ENCODE measurements around the gene CLEC3A. TPM values are rescaled to one million over a fixed set of nuclear protein-coding genes. Genes with fewer than 3 reads are reported as not detected.

Gene CLEC3A
- total and polyA plus RNA-seq, 2 donors (not counting 1 experiment from before 2014, with no cell fraction given), result not detected

DNA sequence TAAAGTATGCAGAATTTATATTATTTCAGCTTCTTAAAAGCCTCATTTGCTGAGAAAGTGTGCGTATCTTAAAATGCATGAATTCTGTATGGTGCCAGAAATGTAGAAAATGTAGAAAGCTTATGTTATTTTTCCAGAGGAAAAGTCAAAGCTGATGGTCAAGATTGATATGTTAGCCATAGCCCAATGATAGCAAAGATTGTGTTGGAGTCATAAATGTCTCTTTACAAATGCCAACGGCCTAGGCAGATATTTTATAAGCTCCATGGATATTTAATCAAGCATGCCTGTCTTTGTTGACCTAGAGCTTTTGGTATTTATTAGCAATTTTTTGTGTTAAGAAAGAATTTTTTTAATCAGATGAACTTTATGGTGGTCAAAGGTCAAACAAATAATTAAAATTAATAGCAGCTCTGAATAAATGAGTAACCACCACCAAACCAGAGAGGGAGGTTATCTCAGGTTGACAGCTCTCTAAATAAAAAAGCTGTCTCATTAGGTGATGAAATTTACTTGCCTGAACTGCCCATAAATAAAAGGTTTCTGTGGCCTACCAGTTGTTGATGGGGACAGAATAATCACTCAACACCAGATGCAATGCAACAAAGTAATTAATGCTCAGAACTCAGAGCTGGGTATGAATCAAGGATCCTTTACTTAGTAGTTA lies 28.5 kb downstream of the CLEC3A start:
- TF ChIP-seq, protein P1, sequence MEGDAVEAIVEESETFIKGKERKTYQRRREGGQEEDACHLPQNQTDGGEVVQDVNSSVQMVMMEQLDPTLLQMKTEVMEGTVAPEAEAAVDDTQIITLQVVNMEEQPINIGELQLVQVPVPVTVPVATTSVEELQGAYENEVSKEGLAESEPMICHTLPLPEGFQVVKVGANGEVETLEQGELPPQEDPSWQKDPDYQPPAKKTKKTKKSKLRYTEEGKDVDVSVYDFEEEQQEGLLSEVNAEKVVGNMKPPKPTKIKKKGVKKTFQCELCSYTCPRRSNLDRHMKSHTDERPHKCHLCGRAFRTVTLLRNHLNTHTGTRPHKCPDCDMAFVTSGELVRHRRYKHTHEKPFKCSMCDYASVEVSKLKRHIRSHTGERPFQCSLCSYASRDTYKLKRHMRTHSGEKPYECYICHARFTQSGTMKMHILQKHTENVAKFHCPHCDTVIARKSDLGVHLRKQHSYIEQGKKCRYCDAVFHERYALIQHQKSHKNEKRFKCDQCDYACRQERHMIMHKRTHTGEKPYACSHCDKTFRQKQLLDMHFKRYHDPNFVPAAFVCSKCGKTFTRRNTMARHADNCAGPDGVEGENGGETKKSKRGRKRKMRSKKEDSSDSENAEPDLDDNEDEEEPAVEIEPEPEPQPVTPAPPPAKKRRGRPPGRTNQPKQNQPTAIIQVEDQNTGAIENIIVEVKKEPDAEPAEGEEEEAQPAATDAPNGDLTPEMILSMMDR (IDR thresholded peaks at IDR 0.05), result no peak
- TF ChIP-seq EZH2 (IDR thresholded peaks at IDR 0.05; ENCODE audit: borderline replicate concordance, insufficient read depth, low read depth, low read length, poor library complexity, severe bottlenecking), result no peak
- Histone ChIP-seq H3K4me1 (ENCODE audit: control insufficient read depth in 2 of 2, insufficient read depth in 2 of 2, low read length in 2 of 2) (no peaks in the 10 kb centered on the region), H3K79me2 (ENCODE audit: control insufficient read depth, insufficient read depth, low read length) (no peaks in the 10 kb centered on the region), H3K27me3 (replicated peaks in 1 of 4; ENCODE audit: control extremely low read depth in 1 of 4, control insufficient read depth in 3 of 4, insufficient read depth in 4 of 4, low read length in 3 of 4) (peaks cover 0 to 7% (median 0%) of the 10 kb centered on the region in 4 experiments), H3K36me3 (replicated peaks in 1 of 2; ENCODE audit: control extremely low read depth in 1 of 2, control insufficient read depth in 1 of 2, extremely low read depth in 1 of 2, insufficient read depth in 2 of 2, low read length in 1 of 2) (no peaks in the 10 kb centered on the region), H3K4me2 (replicated peaks; ENCODE audit: low read depth, low read length, poor library complexity, severe bottlenecking) (no peak overlapping the region), H3K27ac (ENCODE audit: low read length in 2 of 2) (no peak overlapping the region), H3K4me3 (ENCODE audit: control extremely low read depth in 1 of 5, extremely low read depth in 1 of 5, insufficient read depth in 1 of 5, low read depth in 2 of 5, low read length in 4 of 5) (no peak overlapping the region), H3K9ac (ENCODE audit: low read length) (no peak overlapping the region), H4K20me1 (ENCODE audit: control insufficient read depth, insufficient read depth, low read length, poor library complexity, severe bottlenecking) (no peaks in the 10 kb centered on the region), H3K9me3 (ENCODE audit: control extremely low read depth in 1 of 3, control insufficient read depth in 2 of 3, insufficient read depth in 1 of 3, low read length in 2 of 3) (no peaks in the 10 kb centered on the region), H2AFZ (ENCODE audit: insufficient read depth, low read depth, low read length, poor library complexity, severe bottlenecking) (no peak overlapping the region)
- Mint-ChIP-seq H3K27me3 (peaks cover 23% of the 10 kb centered on the region), H3K4me3 (no peak overlapping the region), H3K9me3 (ENCODE audit: insufficient read depth) (no peaks in the 10 kb centered on the region), H3K4me1 (no peaks in the 10 kb centered on the region), H3K27ac (no peak overlapping the region)
- POLR2A ChIA-PET, result no interaction called here
- intact Hi-C loops (cut with micrococcal nuclease), result no loop called here
- DNase-seq (no peak), ATAC-seq (ENCODE audit: low read depth) (no peak)
- WGBS (ENCODE audit: insufficient coverage), result no CpG with 5 or more reads among the region's 2 CpGs
- CTCF ChIA-PET, result interaction anchor here (1.0 kb wide), 1 partner anchor 13 kb away, joined by 3 read pairs; no protein-coding TSS in a partner anchor

GRCh38 chr16:78057803-78058564 lies 35.6 kb downstream of the CLEC3A start:
- CTCF ChIA-PET, result no interaction called here

More at GRCh38 chr16:78057803-78058564, 35.6 kb downstream of the CLEC3A start:
- Mint-ChIP-seq H3K27ac (no peak overlapping the region), H3K4me3 (no peak overlapping the region), H3K9me3 (ENCODE audit: insufficient read depth) (no peaks in the 10 kb centered on the region), H3K27me3 (peaks cover 4% of the 10 kb centered on the region), H3K4me1 (no peaks in the 10 kb centered on the region)
- POLR2A ChIA-PET, result no interaction called here
- Histone ChIP-seq H3K9ac (ENCODE audit: low read length) (no peak overlapping the region), H4K20me1 (ENCODE audit: control insufficient read depth, insufficient read depth, low read length, poor library complexity, severe bottlenecking) (no peaks in the 10 kb centered on the region), H3K9me3 (ENCODE audit: control extremely low read depth in 1 of 3, control insufficient read depth in 2 of 3, insufficient read depth in 1 of 3, low read length in 2 of 3) (no peaks in the 10 kb centered on the region), H3K27ac (ENCODE audit: low read length in 2 of 2) (no peak overlapping the region), H3K27me3 (replicated peaks in 1 of 4; ENCODE audit: control extremely low read depth in 1 of 4, control insufficient read depth in 3 of 4, insufficient read depth in 4 of 4, low read length in 3 of 4) (no peaks in the 10 kb centered on the region), H3K4me1 (ENCODE audit: control insufficient read depth in 2 of 2, insufficient read depth in 2 of 2, low read length in 2 of 2) (no peaks in the 10 kb centered on the region), H3K79me2 (ENCODE audit: control insufficient read depth, insufficient read depth, low read length) (no peaks in the 10 kb centered on the region), H3K4me2 (replicated peaks; ENCODE audit: low read depth, low read length, poor library complexity, severe bottlenecking) (no peak overlapping the region), H2AFZ (ENCODE audit: insufficient read depth, low read depth, low read length, poor library complexity, severe bottlenecking) (no peak overlapping the region), H3K36me3 (replicated peaks in 1 of 2; ENCODE audit: control extremely low read depth in 1 of 2, control insufficient read depth in 1 of 2, extremely low read depth in 1 of 2, insufficient read depth in 2 of 2, low read length in 1 of 2) (no peaks in the 10 kb centered on the region), H3K4me3 (ENCODE audit: control extremely low read depth in 1 of 5, extremely low read depth in 1 of 5, insufficient read depth in 1 of 5, low read depth in 2 of 5, low read length in 4 of 5) (no peak overlapping the region)
- DNase-seq, result no peak
- TF ChIP-seq EZH2 (IDR thresholded peaks at IDR 0.05; ENCODE audit: borderline replicate concordance, insufficient read depth, low read depth, low read length, poor library complexity, severe bottlenecking), result no peak
- TF ChIP-seq, protein P1 (IDR thresholded peaks at IDR 0.05), result no peak
- ATAC-seq (ENCODE audit: low read depth), result no peak
- 82% methylated on average over 8 of the region's 9 CpGs for WGBS (ENCODE audit: insufficient coverage)
- intact Hi-C loops (cut with micrococcal nuclease), result no loop called here

All from B cell (primary cell).